Activated CD4-positive, alpha-beta memory T cell treated with anti-CD3 and anti-CD28 coated beads for 36 hours (primary cell): Measurements from ENCODE around the gene TMEM184A. TPM values are rescaled to one million over a fixed set of nuclear protein-coding genes. Genes with fewer than 3 reads are reported as not detected.
"Not testable (repeated sequence)": the region's sequence is repeated elsewhere in the genome, so short reads cannot be mapped to it uniquely, and the experiment has no call there.

Experiments used
- CTCF ChIA-PET: fragments of 350-600 bp; sonication (Branson Sonifier 250); formaldehyde crosslinking; loops from one replicate; lab custom pipeline; 2021; ENCODE audit warnings: antibody characterized with exemption, inconsistent platforms; lab: Charles Lee
- POLR2A ChIA-PET: fragments of 350-600 bp; sonication (Branson Sonifier 250); formaldehyde crosslinking; loops from one replicate; lab custom pipeline; 2021; ENCODE audit warnings: antibody characterized with exemption; lab: Charles Lee
- DNase-seq: peaks from one replicate; pipeline ENCODE4 v3.0.0-alpha.2; 2020
- H3K27ac Mint-ChIP-seq: one replicate; pipeline ENCODE4 v1.8.0; 2021; ENCODE audit warnings: mixed read lengths
- H3K27me3 Mint-ChIP-seq: one replicate; pipeline ENCODE4 v1.8.0; 2021; ENCODE audit warnings: mixed read lengths
- H3K36me3 Mint-ChIP-seq: one replicate; pipeline ENCODE4 v1.8.0; 2021; ENCODE audit warnings: mixed read lengths
- H3K4me1 Mint-ChIP-seq: one replicate; pipeline ENCODE4 v1.8.0; 2021; ENCODE audit warnings: low read depth, mixed read lengths
- H3K4me3 Mint-ChIP-seq: one replicate; pipeline ENCODE4 v1.8.0; 2021; ENCODE audit warnings: mild to moderate bottlenecking, mixed read lengths
- H3K9me3 Mint-ChIP-seq: one replicate; pipeline ENCODE4 v1.8.0; 2021; ENCODE audit warnings: mixed read lengths
- intact Hi-C: fragments of 100-400 bp; cut with micrococcal nuclease; formaldehyde crosslinking; loops from one replicate; pipeline ENCODE4 v1.15.1; 2023
- total RNA-seq, 2 experiments: library from RNA; stranded (reverse); gene quantifications; one replicate each; pipeline ENCODE4 v1.2.3, GENCODE V29; 2021

TMEM184A gene
- total RNA-seq, 2 experiments from 2014 or later, result not detected

- POLR2A ChIA-PET, result not testable (repeated sequence)
- CTCF ChIA-PET, result interaction anchor here (0.6 kb wide), 1 partner anchor 1180 kb away, joined by 3 read pairs; no protein-coding TSS in a partner anchor
These were observed 36.6 kb downstream of the TMEM184A start for GRCh38 chr7:1519322-1519922.

GRCh38 chr7:1516586-1517251, 39.3 kb downstream of the TMEM184A start:
- ChIA-PET POLR2A (no interaction called here), CTCF (no interaction called here)
- Mint-ChIP-seq H3K4me1 (peaks cover 15% of the 10 kb centered on the region), H3K4me3 (no peak overlapping the region), H3K36me3 (no peaks in the 10 kb centered on the region), H3K9me3 (peaks cover 7% of the 10 kb centered on the region), H3K27ac (no peak overlapping the region), H3K27me3 (no peaks in the 10 kb centered on the region)
- no peak for DNase-seq
- intact Hi-C loops, result no loop called here

More at GRCh38 chr7:1519322-1519922, 36.6 kb downstream of the TMEM184A start:
- intact Hi-C loops, H3K9me3 Mint-ChIP-seq, H3K36me3 Mint-ChIP-seq, H3K4me3 Mint-ChIP-seq, DNase-seq, H3K4me1 Mint-ChIP-seq, H3K27me3 Mint-ChIP-seq, H3K27ac Mint-ChIP-seq: not testable (repeated sequence)

GRCh38 chr7:1515509-1515967, 40.5 kb downstream of the TMEM184A start:
- H3K36me3 Mint-ChIP-seq, intact Hi-C loops, DNase-seq, H3K4me3 Mint-ChIP-seq, POLR2A ChIA-PET, H3K9me3 Mint-ChIP-seq, CTCF ChIA-PET, H3K27me3 Mint-ChIP-seq: not testable (repeated sequence)
- peaks cover 10% of the 10 kb centered on the region for H3K4me1 Mint-ChIP-seq
- peak overlapping the region; percentile 15 for H3K27ac Mint-ChIP-seq

GRCh38 chr7:1514995-1515401, 41.0 kb downstream of the TMEM184A start:
- H3K36me3 Mint-ChIP-seq, result no peaks in the 10 kb centered on the region
- no peak overlapping the region for H3K27ac Mint-ChIP-seq
- H3K4me3 Mint-ChIP-seq, result no peak overlapping the region
- peaks cover 7% of the 10 kb centered on the region for H3K9me3 Mint-ChIP-seq
- intact Hi-C loops, result no loop called here
- CTCF ChIA-PET, result no interaction called here
- DNase-seq, result no peak
- peaks cover 10% of the 10 kb centered on the region for H3K4me1 Mint-ChIP-seq
- POLR2A ChIA-PET, result no interaction called here
- no peaks in the 10 kb centered on the region for H3K27me3 Mint-ChIP-seq

GRCh38 chr7:1514407-1514806, 41.6 kb downstream of the TMEM184A start:
- H3K4me3 Mint-ChIP-seq, result no peak overlapping the region

GRCh38 chr7:1513657-1514095, 42.3 kb downstream of the TMEM184A start:
- Mint-ChIP-seq H3K27ac (peak overlapping the region; percentile 56), H3K36me3 (no peaks in the 10 kb centered on the region), H3K4me3 (no peak overlapping the region), H3K4me1 (peaks cover 10% of the 10 kb centered on the region), H3K9me3 (no peaks in the 10 kb centered on the region), H3K27me3 (no peaks in the 10 kb centered on the region)
- DNase-seq, result no peak
- ChIA-PET CTCF (interaction anchor here (1.0 kb wide), 1 partner anchor 39 kb away, joined by 3 read pairs; no protein-coding TSS in a partner anchor), POLR2A (interaction anchor here (1.0 kb wide), 1 partner anchor 19 kb away, joined by 3 read pairs; no protein-coding TSS in a partner anchor)
- intact Hi-C loops, result no loop called here

More at GRCh38 chr7:1514407-1514806, 41.6 kb downstream of the TMEM184A start:
- Mint-ChIP-seq H3K36me3 (no peaks in the 10 kb centered on the region), H3K27ac (no peak overlapping the region), H3K4me1 (peaks cover 10% of the 10 kb centered on the region), H3K27me3 (no peaks in the 10 kb centered on the region), H3K9me3 (peaks cover 5% of the 10 kb centered on the region)
- CTCF ChIA-PET, result interaction anchor here (1.0 kb wide), 1 partner anchor 40 kb away, joined by 3 read pairs; no protein-coding TSS in a partner anchor
- intact Hi-C loops, result no loop called here
- POLR2A ChIA-PET, result interaction anchor here (1.0 kb wide), 1 partner anchor 18 kb away, joined by 3 read pairs; no protein-coding TSS in a partner anchor
- no peak for DNase-seq

GRCh38 chr7:1512781-1513656, 43.0 kb downstream of the TMEM184A start:
- no peaks in the 10 kb centered on the region for H3K27me3 Mint-ChIP-seq
- no peak overlapping the region for H3K4me3 Mint-ChIP-seq
- CTCF ChIA-PET, result interaction anchor here (0.6 kb wide), 1 partner anchor 843 kb away, joined by 3 read pairs; no protein-coding TSS in a partner anchor
- peak overlapping the region; percentile 56 for H3K27ac Mint-ChIP-seq
- H3K4me1 Mint-ChIP-seq, result peaks cover 10% of the 10 kb centered on the region
- intact Hi-C loops, result no loop called here
- no peaks in the 10 kb centered on the region for H3K9me3 Mint-ChIP-seq
- no peaks in the 10 kb centered on the region for H3K36me3 Mint-ChIP-seq
- DNase-seq, result peak; percentile 58
- POLR2A ChIA-PET, result interaction anchor here (0.6 kb wide), 1 partner anchor 61 kb away, joined by 3 read pairs; no protein-coding TSS in a partner anchor

GRCh38 chr7:1511444-1512422, 44.3 kb downstream of the TMEM184A start:
- Mint-ChIP-seq H3K9me3 (no peaks in the 10 kb centered on the region), H3K4me1 (peaks cover 13% of the 10 kb centered on the region), H3K27ac (no peak overlapping the region), H3K27me3 (no peaks in the 10 kb centered on the region), H3K36me3 (no peaks in the 10 kb centered on the region), H3K4me3 (no peak overlapping the region)
- intact Hi-C loops, result no loop called here
- CTCF ChIA-PET, result no interaction called here
- DNase-seq, result no peak
- POLR2A ChIA-PET, result interaction anchor here (1.1 kb wide), 1 partner anchor 13 kb away, joined by 3 read pairs; no protein-coding TSS in a partner anchor

GRCh38 chr7:1510780-1511154, 45.2 kb downstream of the TMEM184A start:
- intact Hi-C loops, result no loop called here
- no peak for DNase-seq
- POLR2A ChIA-PET, result interaction anchor here (1.1 kb wide), 1 partner anchor 14 kb away, joined by 3 read pairs; no protein-coding TSS in a partner anchor
- Mint-ChIP-seq H3K36me3 (no peaks in the 10 kb centered on the region), H3K4me3 (no peak overlapping the region), H3K27ac (no peak overlapping the region), H3K4me1 (peaks cover 16% of the 10 kb centered on the region), H3K27me3 (no peaks in the 10 kb centered on the region), H3K9me3 (no peaks in the 10 kb centered on the region)
- CTCF ChIA-PET, result no interaction called here

- H3K27me3 Mint-ChIP-seq, result no peaks in the 10 kb centered on the region
- POLR2A ChIA-PET, result no interaction called here
- peaks cover 2% of the 10 kb centered on the region for H3K36me3 Mint-ChIP-seq
- no peak overlapping the region for H3K27ac Mint-ChIP-seq
- DNase-seq, result no peak
- H3K4me1 Mint-ChIP-seq, result peaks cover 18% of the 10 kb centered on the region
- CTCF ChIA-PET, result no interaction called here
- no peaks in the 10 kb centered on the region for H3K9me3 Mint-ChIP-seq
- no peak overlapping the region for H3K4me3 Mint-ChIP-seq
- intact Hi-C loops, result no loop called here
These were observed 46.8 kb downstream of the TMEM184A start for GRCh38 chr7:1509226-1509625.

- peaks cover 16% of the 10 kb centered on the region for H3K4me1 Mint-ChIP-seq
- no peaks in the 10 kb centered on the region for H3K9me3 Mint-ChIP-seq
- ChIA-PET CTCF (no interaction called here), POLR2A (no interaction called here)
- no peak overlapping the region for H3K4me3 Mint-ChIP-seq
- no peaks in the 10 kb centered on the region for H3K27me3 Mint-ChIP-seq
- intact Hi-C loops, result no loop called here
- H3K27ac Mint-ChIP-seq, result no peak overlapping the region
- peaks cover 2% of the 10 kb centered on the region for H3K36me3 Mint-ChIP-seq
- no peak for DNase-seq
These were observed 47.7 kb downstream of the TMEM184A start for GRCh38 chr7:1508277-1508758.
